Measurements from ENCODE around the gene CSRP3. TPM values are rescaled to one million over a fixed set of nuclear protein-coding genes. Genes with fewer than 3 reads are reported as not detected.

CSRP3 gene
- total and polyA plus RNA-seq, 4 donors: 0.08 TPM; not detected in 3

GRCh38 chr11:19243613-19244012 is 41.8 kb upstream of the CSRP3 start:
- TF ChIP-seq RAD21 (IDR thresholded peaks at IDR 0.05) (no peak), REST (IDR thresholded peaks at IDR 0.05) (no peak), ZBTB33 (IDR thresholded peaks at IDR 0.05) (no peak), HNF4G (IDR thresholded peaks at IDR 0.05) (no peak)
- Histone ChIP-seq H3K27me3 (ENCODE audit: control insufficient read depth in 4 of 4, insufficient read depth in 4 of 4, low read length in 3 of 4) (peaks cover 0 to 3% (median 2%) of the 10 kb centered on the region in 4 donors), H3K36me3 (ENCODE audit: control insufficient read depth in 4 of 4, insufficient read depth in 3 of 4, low read depth in 1 of 4, low read length in 3 of 4) (no peaks in the 10 kb centered on the region), H3K9ac (ENCODE audit: low read depth in 1 of 2, low read length in 2 of 2) (no peak overlapping the region), H3K27ac (ENCODE audit: low read depth in 1 of 2, low read length in 2 of 2) (no peak overlapping the region), H3K4me3 (ENCODE audit: low read depth in 1 of 3, low read length in 3 of 3) (no peak overlapping the region), H3K9me3 (ENCODE audit: control insufficient read depth in 4 of 4, low read length in 3 of 4) (no peaks in the 10 kb centered on the region), H3K4me1 (ENCODE audit: control insufficient read depth in 4 of 4, insufficient read depth in 4 of 4, low read length in 3 of 4) (peaks cover 6 to 22% (median 19%) of the 10 kb centered on the region in 4 donors)
- no peak for DNase-seq (ENCODE audit: low spot score)

GRCh38 chr11:19243143-19243542 is 41.4 kb upstream of the CSRP3 start:
- TF ChIP-seq RAD21 (IDR thresholded peaks at IDR 0.05) (no peak), NR2F2 (IDR thresholded peaks at IDR 0.05) (no peak), HNF4A (conservative IDR thresholded peaks at IDR 0.05) (no peak), GABPA (IDR thresholded peaks at IDR 0.05 in 1 of 2, conservative IDR thresholded peaks at IDR 0.05 in 1 of 2) (no peak), ATF3 (IDR thresholded peaks at IDR 0.05) (no peak), SP1 (IDR thresholded peaks at IDR 0.05) (no peak), FOXA1 (IDR thresholded peaks at IDR 0.05) (no peak), JUND (IDR thresholded peaks at IDR 0.05) (no peak), REST (IDR thresholded peaks at IDR 0.05) (no peak), CTCF (IDR thresholded peaks at IDR 0.05; ENCODE audit: low read depth, low read length, missing input control) (no peak), EGR1 (IDR thresholded peaks at IDR 0.05; ENCODE audit: low read depth in 2 of 2) (no peak), FOXA2 (IDR thresholded peaks at IDR 0.05) (no peak)
- no peak overlapping the region for H3K9ac ChIP-seq (ENCODE audit: low read depth in 1 of 2, low read length in 2 of 2)
- H3K4me1 ChIP-seq (ENCODE audit: control insufficient read depth in 4 of 4, insufficient read depth in 4 of 4, low read length in 3 of 4): peaks cover 6 to 22% (median 19%) of the 10 kb centered on the region in 4 donors
- H3K27me3 ChIP-seq (ENCODE audit: control insufficient read depth in 4 of 4, insufficient read depth in 4 of 4, low read length in 3 of 4): peaks cover 0 to 3% (median 2%) of the 10 kb centered on the region in 4 donors
- H3K36me3 ChIP-seq (ENCODE audit: control insufficient read depth in 4 of 4, insufficient read depth in 3 of 4, low read depth in 1 of 4, low read length in 3 of 4): no peaks in the 10 kb centered on the region
- DNase-seq (ENCODE audit: low spot score): no peak
- 82% methylated on average over 5 of the region's 5 CpGs for WGBS
- H3K27ac ChIP-seq (ENCODE audit: low read depth in 1 of 2, low read length in 2 of 2): no peak overlapping the region
- H3K9me3 ChIP-seq (ENCODE audit: control insufficient read depth in 4 of 4, low read length in 3 of 4): no peaks in the 10 kb centered on the region
- no peak overlapping the region for H3K4me3 ChIP-seq (ENCODE audit: low read depth in 1 of 3, low read length in 3 of 3)

All from liver (tissue), 9 donors.